Upper lobe of right lung (tissue), 1 donor: ENCODE measurements around the gene ATP6V1D. TPM values are rescaled to one million over a fixed set of nuclear protein-coding genes. Genes with fewer than 3 reads are reported as not detected.

ENCODE experiments used
- ATAC-seq: fragments of 200-7000 bp; cut with Tn5 transposase; one replicate; pipeline ENCODE4 v1.9.1; 2020; ENCODE audit warnings: mild to moderate bottlenecking, moderate library complexity
- DNase-seq: peaks from one replicate; pipeline ENCODE4 v3.0.0-alpha.2; 2020
- H3K27ac ChIP-seq: fragments of 200-600 bp; one replicate; pipeline ENCODE4 v1.8.0; 2022
- H3K27me3 ChIP-seq: fragments of 200-600 bp; one replicate; pipeline ENCODE4 v1.8.0; 2022; ENCODE audit warnings: mild to moderate bottlenecking
- H3K36me3 ChIP-seq: fragments of 200-600 bp; one replicate; pipeline ENCODE4 v1.8.0; 2022
- H3K4me1 ChIP-seq: fragments of 200-600 bp; one replicate; pipeline ENCODE4 v1.8.0; 2022
- H3K4me3 ChIP-seq: fragments of 200-600 bp; one replicate; pipeline ENCODE4 v1.8.0; 2022; ENCODE audit warnings: mild to moderate bottlenecking
- H3K9me3 ChIP-seq: fragments of 200-600 bp; one replicate; pipeline ENCODE4 v1.8.0; 2022
- intact Hi-C: fragments of 100-400 bp; cut with DNase I; formaldehyde crosslinking; loops from one replicate; pipeline ENCODE4 v1.11.0; 2022
- total RNA-seq: library from RNA; stranded (reverse); fragmentation: NEBNext Ultra II Directional; extraction: Animal tissue kit (Norgen Biotek cat#: 25700); gene quantifications from one replicate; pipeline ENCODE4 v1.2.1, GENCODE V29; 2021
- TF ChIP-seq, protein P1 (sequence below): fragments of 200-600 bp; IDR thresholded peaks from one replicate; pipeline ENCODE4 v1.8.0; 2022; ENCODE audit warnings: antibody characterized with exemption
- donor health status: DM: no; HTN: yes; CAD: no; lungs with severe emphysema.

Gene ATP6V1D
- total RNA-seq, 1 donor from 2014 or later, result 67.8 TPM

DNA sequence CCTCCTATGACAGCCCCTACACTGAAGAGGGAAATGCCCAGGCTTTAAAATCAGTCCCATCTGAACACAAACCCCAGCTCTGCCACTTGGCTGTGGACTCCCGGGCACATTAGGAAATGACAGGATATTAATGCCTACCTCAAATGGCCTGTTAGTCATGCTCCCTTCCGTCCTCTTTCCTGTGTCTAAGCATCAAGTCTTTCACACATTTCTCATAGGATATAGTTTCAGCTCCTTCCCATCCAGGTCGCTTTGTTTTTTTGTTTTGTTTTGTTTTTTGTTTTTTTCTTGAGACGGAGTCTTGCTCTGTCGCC, 36.2 kb upstream of the ATP6V1D start:
- no peak for DNase-seq
- Histone ChIP-seq H3K27me3 (no peaks in the 10 kb centered on the region), H3K4me3 (no peak overlapping the region), H3K4me1 (no peaks in the 10 kb centered on the region), H3K9me3 (no peaks in the 10 kb centered on the region), H3K27ac (no peak overlapping the region), H3K36me3 (no peaks in the 10 kb centered on the region)
- intact Hi-C loops, result no loop called here
- TF ChIP-seq, protein P1, sequence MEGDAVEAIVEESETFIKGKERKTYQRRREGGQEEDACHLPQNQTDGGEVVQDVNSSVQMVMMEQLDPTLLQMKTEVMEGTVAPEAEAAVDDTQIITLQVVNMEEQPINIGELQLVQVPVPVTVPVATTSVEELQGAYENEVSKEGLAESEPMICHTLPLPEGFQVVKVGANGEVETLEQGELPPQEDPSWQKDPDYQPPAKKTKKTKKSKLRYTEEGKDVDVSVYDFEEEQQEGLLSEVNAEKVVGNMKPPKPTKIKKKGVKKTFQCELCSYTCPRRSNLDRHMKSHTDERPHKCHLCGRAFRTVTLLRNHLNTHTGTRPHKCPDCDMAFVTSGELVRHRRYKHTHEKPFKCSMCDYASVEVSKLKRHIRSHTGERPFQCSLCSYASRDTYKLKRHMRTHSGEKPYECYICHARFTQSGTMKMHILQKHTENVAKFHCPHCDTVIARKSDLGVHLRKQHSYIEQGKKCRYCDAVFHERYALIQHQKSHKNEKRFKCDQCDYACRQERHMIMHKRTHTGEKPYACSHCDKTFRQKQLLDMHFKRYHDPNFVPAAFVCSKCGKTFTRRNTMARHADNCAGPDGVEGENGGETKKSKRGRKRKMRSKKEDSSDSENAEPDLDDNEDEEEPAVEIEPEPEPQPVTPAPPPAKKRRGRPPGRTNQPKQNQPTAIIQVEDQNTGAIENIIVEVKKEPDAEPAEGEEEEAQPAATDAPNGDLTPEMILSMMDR, result no peak
- ATAC-seq, result no peak

DNA sequence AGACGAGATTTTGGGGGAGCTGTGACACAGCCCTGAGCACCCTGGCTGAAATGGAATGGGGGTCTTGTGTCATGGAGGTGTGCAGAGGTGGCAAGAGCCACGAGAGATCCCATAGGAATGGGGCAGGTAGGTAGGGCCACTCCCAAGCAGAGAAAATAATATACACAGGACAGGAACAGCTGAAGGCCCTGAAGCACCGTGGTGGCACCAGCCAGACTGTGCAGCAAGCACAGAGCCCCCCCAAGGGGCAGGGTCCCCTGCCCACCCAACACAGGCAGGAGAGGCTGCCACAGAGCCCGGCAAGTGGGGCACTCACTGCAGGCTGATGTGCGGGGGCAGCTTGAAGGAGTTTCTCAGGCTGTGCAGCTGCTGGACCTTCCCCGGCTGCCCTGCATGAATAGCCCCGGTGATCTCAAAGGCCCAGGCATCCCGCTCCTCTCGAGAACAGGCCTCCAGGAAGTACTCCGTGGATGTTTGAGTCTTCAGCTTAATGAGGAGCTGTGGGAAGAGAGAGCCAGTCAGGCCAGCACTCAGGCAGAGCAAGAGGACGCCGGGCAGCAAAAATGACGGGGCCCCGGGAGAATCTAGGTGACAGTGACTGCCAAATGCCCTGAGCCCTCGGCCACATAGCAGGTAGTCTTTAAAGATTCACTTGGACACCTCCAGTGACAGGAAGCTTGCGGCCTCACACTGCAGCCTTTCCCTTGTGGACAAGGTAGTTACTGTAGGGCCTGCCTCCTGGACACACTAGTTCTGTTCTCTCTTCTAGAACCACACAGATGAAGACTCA, 35.7 kb upstream of the ATP6V1D start:
- Histone ChIP-seq H3K9me3 (no peaks in the 10 kb centered on the region), H3K36me3 (no peaks in the 10 kb centered on the region), H3K4me3 (no peak overlapping the region), H3K27ac (no peak overlapping the region), H3K4me1 (no peaks in the 10 kb centered on the region), H3K27me3 (no peaks in the 10 kb centered on the region)
- DNase-seq, result no peak
- intact Hi-C loops, result no loop called here
- TF ChIP-seq, protein P1, result no peak
- ATAC-seq, result no peak

DNA sequence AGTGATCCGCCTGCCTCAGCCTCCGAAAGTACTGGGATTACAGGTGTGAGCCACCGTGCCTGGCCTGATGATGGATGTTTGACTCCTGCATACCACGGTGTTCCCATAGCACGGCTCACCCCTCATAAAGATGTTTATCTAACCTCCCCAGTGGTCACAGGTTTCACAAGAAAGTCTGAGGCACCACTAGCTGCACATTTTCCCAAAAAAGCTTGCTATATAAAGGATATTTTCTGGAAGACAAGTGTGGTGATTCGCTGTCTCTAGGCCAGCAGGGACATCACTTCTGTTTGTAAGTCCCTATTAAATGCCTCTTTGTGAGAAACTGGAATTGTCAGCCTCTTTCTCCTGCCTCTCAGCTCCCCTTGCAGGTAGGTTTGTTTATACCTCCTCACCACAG, 34.1 kb upstream of the ATP6V1D start:
- Histone ChIP-seq H3K27ac (no peak overlapping the region), H3K4me1 (no peaks in the 10 kb centered on the region), H3K36me3 (no peaks in the 10 kb centered on the region), H3K9me3 (no peaks in the 10 kb centered on the region), H3K4me3 (no peak overlapping the region), H3K27me3 (no peaks in the 10 kb centered on the region)
- no peak for ATAC-seq
- no peak for DNase-seq
- TF ChIP-seq, protein P1, result no peak
- intact Hi-C loops, result no loop called here

DNA sequence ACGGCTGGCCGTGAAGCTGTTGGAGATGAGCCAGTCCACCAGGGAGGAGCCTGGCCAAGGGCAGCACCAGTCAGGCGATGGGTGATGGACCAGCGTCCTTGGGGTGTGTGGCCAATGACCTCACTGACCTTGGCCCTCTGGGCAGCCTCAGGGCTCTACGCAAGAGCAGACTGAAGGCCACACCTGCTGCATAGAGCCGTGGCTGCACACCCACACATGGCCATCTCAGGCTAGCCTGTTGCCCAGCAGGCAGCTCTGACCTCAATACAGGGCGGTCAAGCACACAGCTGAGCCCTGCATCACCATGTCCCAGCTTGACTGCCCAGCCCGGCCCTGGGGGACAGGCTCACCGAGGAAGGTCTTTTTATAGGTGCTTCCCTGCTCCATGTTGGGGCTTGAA, 33.2 kb upstream of the ATP6V1D start:
- Histone ChIP-seq H3K4me1 (no peaks in the 10 kb centered on the region), H3K36me3 (no peaks in the 10 kb centered on the region), H3K4me3 (no peak overlapping the region), H3K27me3 (no peaks in the 10 kb centered on the region), H3K27ac (no peak overlapping the region), H3K9me3 (no peaks in the 10 kb centered on the region)
- ATAC-seq, result no peak
- intact Hi-C loops, result no loop called here
- no peak for DNase-seq
- TF ChIP-seq, protein P1, result no peak

DNA sequence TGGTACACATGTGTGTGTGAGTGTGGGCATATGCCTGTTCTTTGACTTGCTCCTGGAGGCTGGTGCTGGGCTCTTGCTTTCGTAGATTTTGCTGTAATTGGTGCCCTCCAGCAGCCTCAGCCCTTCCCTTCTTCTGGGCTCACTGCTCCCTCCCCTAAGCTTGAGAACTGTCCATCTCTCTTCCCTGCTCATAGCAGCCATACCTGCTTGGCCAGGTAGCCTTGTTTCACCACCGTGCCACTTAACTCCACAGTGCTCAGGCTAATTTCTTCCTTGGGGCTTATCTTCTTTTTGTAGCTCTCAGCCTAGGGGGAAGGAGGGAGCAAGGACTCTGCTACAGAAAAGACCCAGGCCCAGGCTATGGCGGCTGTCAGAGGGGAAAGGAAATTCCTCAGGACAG, 32.5 kb upstream of the ATP6V1D start:
- Histone ChIP-seq H3K4me1 (no peaks in the 10 kb centered on the region), H3K27ac (no peak overlapping the region), H3K27me3 (no peaks in the 10 kb centered on the region), H3K36me3 (peaks cover 5% of the 10 kb centered on the region), H3K9me3 (no peaks in the 10 kb centered on the region), H3K4me3 (no peak overlapping the region)
- no peak for DNase-seq
- ATAC-seq, result no peak
- TF ChIP-seq, protein P1, result no peak
- intact Hi-C loops, result no loop called here

DNA sequence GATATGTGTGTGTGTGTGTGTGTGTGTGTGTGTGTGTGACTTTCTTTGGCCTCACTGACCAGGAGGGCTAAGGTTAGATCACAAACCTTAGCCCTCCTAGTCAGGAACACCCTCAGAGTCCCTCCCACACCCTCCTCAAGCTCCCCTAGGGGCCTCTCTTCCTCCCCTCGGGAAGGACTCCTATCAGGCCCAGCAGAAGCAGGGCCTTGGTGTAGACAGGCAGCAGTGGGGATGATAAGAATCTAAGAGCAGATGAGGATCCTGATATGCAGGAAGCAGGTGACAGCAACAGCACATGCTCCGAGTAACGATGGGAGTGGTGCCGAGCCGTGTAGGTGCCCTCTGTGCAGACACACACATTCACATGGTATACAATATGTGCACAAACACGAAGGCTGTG, 31.7 kb upstream of the ATP6V1D start:
- no peaks in the 10 kb centered on the region for H3K4me1 ChIP-seq
- H3K36me3 ChIP-seq, result peaks cover 13% of the 10 kb centered on the region
- H3K27me3 ChIP-seq, result no peaks in the 10 kb centered on the region
- no peak overlapping the region for H3K27ac ChIP-seq
- intact Hi-C loops, result no loop called here
- ATAC-seq (no peak), DNase-seq (no peak)
- H3K9me3 ChIP-seq, result no peaks in the 10 kb centered on the region
- TF ChIP-seq, protein P1, result no peak
- H3K4me3 ChIP-seq, result no peak overlapping the region
